ENCODE data around the gene LAMA5.

The LAMA5 gene

DNA sequence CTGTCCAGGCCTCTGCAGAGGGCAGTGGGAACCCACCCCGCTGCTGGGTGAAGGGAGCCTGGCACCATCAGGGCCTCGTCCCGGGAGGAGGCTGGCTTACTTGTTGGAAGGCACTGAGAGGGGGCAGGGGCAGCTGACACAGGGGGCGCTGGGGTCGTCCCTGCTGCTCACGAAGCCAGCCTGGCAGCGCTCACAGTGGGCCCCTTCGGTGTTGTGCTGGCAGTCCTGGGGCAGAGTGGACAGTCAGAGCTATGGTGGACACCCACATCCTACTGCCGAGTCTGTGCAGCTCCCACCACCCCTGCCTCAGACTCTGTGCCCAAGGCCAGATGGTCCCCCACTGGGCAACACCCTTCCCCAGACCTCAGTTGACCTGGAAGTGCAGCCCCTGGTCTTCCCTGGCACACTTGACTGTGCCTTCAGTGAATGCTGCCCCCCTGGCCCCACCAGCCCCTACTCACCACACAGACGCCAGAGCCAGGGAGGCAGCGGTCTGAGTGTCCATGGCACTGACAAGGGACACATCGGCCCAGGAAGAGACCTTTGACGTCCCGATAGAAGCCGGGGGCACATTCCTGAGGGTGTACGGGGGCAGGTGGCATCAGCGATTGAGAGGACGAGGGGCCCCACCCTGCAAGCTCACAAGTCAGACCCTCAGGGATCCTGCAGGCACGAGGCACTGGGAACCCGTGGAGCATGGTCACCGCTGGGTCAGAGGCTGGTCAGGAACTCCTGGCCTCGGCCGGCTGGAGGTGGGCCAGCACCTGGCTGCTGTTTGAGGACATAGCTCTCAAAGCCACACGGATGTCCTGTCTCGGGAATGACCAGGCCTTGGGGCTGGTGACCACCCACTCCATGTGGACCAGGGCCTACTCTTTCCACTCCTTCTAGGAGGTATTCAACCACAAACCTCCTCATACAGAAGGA lies 42.9 kb downstream of the LAMA5 start:
- DNase-seq, result no peak

DNA sequence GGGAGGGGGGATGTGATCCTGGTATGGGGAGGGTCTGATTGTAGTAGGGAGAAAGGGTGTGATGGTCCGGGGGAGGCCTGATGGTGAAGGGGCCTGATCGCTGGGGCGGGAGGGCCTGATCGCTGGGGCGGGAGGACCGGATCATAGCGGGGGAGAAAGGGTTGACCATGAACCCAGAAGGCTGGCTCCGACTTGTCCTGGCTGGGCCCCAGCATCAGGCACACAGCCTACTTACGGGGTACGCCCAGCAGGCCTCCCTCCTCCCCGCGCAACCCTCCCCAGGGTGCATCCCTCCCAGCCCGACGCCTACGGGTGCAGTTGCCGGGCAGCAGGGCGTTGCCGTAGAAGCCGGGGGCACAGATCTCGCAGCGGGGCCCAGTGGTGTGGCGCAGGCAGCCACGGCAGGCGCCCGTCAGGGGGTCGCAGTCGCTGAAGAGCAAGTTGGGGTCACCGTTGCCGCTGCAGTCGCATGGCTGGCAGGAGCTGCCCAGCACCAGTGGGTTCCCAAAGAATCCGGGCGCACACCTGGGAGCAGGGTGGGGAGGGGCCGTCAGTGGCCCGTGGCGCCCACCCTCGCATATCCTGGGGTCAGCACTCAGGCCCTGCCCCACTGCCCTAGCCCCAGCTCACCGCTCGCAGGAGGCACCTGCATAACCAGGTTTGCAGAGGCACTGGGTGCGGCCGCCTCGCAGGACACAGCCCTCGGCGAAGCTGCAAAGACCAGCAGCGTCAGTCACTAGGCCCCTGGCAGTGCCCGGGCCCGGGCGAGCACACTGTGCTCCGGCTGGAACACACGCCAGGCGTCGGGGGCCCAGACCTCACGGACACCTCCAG lies 43.7 kb downstream of the LAMA5 start:
- DNase-seq, result no peak

DNA sequence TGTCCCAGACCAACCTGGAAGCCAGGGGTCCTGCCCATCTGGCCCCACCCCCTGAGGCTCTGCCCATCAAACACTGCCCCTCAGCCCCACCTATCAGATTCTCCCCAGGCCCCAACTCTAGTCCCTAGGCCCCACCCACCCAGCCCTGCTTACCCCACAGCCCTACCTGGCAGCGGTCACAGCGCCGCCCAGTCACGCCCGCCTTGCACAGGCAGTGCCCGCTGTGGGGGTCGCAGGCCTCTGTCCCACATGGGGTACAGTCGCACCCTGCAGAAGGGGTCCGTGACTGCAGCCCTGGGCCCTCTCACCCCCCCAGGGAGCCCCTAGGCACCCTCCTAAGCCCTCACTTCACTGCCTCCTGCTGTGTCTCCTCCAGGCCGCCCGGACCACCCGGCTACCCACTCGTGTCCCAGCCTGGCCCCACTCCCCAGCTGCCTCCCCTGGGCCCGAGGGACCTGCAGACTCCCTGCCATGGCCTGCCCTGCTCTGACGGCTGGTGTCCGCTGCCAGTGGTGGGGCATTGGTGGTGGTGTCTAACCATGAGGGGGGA lies 44.5 kb downstream of the LAMA5 start:
- DNase-seq, result no peak

DNA sequence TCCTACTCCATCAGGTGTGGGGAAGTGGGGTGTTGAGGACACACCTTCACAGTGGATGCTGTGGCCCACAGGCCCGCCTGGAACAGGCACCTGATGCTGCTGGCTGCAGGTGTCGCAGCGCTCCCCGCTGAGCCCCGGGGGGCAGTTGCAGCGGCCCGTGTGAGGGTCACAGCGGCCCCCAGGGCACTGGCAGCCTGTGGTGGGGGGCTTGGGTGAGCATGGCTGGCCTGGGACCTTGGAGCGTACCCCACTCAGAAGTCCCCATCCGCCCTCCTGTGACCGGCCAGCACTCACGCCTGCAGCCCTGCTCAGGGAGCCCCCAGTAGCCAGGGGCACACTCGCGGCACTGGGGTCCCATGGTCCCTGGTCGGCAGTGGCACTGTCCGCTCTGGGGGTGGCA lies 45.1 kb downstream of the LAMA5 start:
- no peak for DNase-seq

DNA sequence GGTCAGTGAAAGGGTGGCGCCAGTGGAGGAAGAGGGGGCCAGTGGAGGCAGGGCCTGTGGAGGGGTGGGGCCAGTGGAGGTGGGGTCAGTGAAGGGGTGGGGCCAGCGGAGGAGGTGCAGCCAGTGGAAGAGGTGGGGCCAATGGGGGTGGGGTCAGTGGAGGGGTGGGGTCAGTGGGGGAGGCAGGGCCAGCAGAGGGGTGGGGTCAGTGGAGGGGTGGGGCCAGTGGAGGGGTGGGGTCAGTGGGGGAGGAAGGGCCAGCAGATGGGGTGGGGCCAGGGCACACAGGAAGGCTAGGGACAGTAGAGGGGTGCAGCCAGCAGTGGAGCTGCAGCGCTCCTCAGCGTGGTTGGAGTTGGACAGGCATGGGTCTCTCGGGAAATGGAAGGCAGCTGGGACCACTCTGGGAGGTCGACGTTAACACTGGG lies 45.6 kb downstream of the LAMA5 start:
- DNase-seq, result no peak

DNA sequence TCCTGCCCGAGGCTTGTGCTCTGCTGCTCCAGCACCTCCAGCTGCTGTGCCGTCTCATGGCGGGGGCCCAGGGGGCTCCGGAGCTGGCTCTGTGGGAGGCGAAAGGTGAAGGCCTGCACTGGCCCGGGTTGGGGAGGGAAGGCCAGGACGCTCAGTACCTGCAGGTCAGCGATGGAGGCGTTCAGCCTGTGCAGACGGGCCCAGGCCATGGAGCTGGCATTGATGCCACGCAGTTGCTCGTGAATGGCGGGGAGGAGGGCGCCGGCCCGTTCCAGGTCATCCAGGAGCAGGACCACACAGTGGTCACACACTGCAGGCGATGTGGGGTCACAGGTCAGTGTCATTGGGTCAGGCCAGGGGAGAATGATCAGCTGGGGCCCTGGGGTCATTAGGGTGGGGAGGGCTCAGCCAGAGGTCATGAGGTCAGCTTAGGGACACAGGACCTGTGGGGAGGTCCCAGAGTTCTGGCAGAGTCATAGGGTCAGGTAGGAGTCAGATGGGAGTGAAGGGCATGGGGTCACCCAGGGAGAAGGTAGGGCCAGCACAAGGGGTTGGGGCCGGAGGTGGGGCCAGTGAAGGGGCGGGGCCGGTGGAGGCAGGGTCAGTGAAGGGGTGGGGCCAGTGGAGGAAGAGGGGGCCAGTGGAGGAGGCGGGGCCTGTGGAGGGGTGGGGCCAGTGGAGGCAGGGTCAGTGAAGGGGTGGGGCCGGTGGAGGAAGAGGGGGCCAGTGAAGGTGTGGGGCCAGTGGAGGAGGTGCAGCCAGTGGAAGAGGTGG lies 46.3 kb downstream of the LAMA5 start:
- DNase-seq, result no peak

DNA sequence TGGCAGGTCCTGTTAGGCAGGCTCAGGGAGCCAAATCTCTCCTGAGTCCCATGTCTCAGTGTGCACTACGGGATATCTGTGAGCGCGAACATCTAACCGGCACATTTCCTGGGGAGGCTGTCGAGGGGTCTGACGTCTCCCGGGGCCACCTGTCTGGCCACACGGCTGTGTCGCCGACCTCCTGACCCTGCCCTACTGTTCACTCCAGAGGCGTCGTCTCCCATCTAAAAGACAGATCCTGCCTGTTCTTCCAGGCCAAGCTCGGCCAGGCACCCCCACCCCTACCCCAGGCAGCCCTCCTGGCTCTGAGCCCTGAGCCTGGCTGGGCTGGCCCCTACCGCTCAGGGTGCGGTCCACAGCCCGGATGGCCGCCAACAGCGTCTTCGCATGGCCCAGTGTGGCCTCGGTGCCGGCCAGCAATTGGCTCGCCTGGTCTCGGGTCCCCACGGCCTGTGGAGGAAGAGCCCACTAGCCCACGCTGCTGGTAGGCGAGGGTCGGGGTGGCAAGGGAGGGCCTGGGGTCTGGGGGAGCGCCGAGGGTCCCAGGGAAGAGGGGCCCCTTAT lies 47.7 kb downstream of the LAMA5 start:
- no peak for DNase-seq

DNA sequence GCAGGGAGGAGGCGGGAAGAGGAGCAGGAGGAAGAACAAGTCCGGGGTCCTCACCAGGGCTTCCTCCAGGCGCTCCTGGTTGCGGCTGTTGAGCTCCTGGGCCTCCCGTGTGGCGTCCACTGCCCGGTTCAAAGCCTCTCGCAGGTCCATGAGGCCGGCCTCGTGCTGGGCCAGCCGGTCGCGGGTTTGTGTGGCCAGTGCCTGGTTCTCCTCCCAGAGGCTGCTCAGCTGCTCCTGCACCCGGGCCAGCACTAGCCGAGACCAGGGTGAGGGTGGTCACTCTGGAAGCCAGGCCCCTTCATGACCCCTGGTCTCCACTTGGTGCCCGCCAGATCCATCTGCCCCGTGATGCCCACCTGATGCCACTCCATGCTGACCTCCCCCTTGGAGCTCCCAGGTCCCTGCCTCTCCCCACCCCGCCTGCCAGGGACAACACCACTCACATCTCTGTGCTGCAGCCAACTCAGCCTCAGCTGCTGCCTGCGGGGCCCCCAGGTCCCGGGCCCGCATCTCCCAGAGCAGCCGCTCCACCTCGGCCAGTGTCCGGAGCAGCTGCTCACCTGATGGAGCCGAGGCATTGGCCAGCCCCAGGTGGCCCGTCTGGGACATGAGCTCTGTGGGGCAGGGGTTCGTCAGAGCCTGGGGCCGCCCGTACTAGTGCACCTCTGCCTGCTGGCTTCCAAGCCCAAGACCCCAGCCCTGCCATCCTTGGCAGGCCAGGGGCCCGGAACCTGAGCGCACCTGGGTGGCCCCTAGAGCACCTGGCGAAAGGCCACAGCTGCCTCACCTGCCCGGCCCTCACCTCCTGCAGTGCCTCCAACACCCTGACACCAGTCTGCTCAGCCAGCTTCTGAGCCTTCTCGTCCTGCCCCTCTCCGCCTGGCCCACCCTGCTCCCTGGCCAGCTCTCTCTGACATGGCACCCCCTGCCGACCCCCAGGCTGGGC lies 48.4 kb downstream of the LAMA5 start:
- DNase-seq, result no peak

DNA sequence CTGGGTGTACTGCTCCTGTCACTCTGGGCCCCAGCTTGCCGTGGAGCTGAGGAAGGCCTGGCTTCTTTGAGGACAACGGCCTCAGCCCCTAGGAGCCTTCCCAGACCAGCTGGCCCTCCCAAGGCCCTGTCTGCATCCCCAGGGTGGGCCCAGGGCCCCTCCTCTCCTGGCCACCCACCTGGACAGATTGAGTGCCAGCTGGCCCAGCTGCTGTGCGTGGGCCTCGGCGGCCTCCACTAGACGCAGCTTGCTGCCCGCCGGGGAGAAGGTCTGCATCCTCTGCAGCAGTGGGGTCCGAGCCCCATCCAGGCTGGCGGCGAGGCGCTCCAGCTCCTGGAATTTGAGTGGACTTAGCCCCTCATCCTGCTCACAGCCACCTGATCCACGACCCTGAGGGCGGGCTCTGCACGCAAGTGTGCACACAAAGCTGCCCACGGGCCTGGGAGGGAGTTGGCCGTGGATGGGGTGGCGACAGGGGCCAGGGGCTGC lies 49.9 kb downstream of the LAMA5 start:
- no peak for DNase-seq

DNA sequence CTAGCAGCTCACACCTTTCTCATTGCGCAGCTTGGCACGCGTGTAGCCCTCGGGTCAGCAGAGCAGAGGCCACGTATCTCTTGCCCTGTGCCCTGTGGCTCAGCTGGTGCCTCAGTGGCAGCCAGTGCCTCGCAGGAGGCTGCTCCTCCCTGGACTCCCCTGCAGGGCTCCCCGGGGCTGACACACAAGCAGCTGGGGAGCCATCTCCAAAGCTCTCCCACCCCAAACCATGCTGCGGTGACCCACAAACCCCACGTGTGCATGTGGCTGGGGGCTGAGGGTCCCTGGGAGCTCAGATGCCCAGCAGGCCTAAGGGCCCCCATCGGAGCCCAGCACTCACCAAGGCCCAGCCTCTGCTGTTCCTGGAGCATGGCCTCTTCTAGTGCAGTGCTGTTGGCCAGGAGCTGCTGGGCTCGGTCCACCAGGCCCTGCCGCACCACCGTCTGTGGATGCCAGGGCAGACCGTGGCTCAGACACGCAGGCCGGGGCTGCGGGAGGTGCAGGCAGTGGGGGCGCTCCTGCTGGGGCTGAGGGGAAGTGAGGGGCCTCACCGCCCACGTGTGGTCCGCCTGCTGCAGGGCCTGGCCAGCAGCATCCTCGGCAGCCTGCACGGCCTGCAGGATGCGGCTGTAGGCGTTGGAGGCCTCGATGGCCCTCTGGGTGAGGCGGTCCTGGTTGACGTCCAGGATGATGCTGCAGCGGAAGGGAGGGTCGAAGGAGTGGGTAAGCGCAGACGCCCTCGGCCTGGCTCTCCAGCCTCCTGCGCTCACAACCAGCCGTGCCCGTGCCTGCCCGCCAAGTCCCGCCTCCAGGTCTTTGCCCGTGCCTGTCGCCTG lies 50.6 kb downstream of the LAMA5 start:
- no peak for DNase-seq

DNA sequence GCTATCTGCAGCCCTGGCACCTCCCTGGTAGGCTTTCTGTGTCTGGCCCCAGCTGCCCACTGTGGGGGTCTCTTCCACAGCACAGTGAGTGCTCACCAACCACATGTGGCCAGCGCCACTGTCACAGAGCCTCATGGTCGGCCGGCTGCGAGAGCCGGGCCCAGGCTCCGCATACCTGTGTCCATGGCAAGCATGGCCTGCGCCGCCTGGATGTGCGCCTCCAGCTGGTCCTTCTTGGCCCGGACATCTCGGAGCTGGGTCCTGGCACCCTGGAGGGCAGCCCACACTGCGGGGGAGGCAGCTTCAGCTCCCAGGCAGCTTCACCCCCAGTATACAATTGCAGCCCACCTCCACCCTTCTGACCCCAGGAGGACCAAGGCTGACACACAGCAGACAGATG lies 51.3 kb downstream of the LAMA5 start:
- no peak for DNase-seq

DNA sequence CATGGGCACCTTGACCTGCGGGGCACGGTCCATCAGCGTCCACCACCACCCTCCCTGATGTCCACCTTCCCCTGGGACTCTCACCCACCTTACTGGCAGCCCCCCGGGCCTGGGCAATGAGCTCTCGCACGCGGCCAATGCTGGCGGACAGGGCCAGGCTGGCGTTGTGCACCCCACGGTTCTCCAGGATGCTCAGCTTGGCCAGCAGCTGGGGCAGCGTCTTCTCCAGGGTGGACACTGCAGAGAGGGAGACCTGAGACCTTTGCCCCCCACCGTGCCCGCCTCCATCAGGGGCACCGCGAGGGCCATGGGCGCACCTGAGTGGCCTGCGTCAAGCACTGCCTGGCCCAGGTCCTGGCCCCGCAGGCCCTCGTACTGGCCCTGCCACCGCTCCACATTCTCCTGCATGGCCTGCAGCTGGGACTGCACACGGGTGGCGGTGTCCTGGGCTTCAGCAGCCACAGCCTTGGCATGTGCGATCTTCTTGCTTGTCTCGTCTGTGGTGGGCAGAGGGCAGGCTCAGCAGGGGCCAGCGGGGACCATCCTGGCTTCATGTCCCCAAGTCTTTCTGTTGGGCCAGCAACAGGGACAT lies 52.3 kb downstream of the LAMA5 start:
- DNase-seq, result no peak

DNA sequence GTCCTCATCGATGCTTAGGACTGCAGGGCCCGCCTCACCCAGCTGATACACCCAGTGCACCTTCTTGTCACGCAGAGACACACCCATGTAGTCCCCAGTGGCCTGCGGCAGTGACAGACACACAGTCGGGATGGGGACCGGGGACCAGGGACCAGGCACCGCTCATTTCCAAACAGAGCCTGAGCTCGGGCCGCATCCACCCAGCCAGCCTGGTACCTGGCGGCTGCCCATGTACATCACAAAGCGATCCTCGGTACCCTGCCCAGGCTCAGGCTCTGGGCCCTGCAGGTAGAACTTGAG lies 52.8 kb downstream of the LAMA5 start:
- DNase-seq, result no peak

DNA sequence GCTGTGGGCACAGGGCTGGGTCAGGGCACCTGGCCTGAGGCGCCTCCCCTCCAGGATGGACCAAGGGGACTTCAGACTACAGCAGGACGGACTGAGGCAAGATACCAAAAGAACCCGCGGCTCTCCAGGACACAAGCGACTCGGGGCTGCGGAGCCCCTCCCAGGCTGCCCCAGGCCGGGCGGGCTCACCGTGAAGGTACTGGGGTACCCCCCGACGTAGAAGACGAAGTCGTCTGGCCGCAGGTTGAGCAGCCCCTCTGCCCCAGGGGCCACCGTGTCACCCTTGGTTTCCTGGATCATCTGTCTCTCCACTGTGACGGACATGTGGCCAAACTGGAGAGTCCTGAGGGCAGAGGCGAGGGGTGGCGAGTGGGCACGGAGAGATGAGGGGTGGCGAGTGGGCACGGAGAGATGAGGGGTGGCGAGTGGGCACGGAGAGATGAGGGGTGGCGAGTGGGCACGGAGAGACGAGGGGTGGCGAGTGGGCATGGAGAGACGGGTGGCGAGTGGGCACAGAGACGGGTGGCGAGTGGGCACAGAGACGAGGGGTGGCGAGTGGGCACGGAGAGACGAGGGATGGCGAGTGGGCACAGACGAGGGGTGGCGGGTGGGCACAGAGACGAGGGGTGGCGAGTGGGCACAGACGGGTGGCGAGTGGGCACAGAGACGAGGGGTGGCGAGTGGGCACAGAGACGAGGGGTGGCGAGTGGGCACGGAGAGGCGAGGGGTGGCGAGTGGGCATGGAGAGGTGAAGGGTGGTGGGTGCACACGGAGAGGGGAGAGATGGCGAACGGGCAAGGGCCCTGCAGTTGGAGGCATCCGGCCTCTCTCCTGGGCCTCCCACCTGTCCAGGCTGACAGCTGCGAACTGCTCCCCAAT lies 53.4 kb downstream of the LAMA5 start:
- DNase-seq, result no peak

DNA sequence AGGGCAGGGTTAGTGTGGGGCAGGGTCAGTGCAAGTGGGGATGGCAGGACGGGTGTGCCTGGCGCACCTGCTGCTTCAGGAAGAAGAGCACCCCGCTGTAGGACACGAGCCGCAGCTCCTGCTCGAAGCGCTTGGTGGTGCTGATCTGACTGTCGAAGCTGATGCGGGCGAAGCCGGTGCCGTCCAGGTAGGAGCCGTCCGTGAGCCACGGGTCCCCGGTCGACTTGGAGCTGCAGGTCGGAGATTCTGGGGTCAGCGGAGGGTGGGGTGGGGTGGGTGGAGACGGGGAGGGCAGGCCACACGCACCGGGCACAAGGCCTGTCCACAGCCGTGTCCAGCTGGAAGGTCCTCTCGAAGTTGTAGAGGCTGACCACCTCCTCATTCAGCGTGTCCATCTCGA lies 54.1 kb downstream of the LAMA5 start:
- no peak for DNase-seq

DNA sequence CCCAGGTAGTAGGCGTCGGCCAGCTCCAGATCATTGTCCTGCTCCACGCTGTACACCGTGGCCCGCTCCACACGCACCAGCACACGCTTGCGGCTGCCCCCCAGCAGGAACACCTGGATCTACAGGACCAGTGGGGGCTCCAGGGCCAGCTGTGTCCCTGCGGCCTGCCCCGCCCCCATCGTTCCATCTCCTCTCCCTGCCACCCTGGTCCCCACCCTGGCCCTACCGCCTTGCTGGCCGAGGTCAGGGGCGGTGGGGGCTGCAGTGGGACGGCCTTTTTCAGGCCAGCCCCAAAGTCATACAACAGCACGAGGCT lies 54.5 kb downstream of the LAMA5 start:
- no peak for DNase-seq

DNA sequence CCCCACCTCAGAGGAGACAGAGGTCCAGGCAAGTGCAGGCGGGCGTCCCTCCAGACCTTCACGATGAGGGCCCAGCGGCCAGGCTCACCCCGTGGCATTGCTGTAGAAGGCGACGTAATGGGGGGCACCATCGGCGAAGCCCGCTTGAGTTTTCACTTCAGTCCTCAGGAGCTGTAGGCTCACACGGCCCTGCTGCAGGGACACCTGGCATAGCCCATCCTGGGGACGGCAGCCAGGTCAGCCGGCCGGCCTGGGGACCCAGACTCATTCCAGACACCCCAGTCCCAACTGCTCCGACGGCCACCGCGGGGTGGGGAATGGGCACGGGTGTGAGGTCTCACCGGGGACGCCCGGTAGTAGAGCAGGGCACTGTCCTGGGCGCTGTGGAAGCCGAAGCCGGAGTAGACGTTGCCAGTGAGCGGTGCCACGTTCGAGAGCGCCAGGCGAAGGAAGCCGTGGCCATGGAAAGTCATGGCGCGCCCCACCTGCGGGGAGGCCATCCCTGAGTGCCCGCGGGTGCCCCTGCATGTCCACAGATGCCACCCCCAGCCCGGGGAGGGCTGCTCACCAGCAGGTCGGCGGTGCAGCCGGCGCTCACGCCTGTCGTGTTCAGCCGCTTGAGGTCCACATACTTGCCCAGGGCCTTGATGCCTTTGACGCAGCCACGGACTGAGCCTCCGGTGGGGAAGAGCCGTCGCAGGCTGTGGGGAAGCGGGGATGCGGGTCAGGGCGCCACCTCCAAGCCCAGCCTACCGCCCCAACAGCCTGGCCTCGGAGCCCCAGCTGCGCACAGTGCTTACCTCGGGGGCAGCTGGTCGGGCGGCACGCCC lies 55.1 kb downstream of the LAMA5 start:
- DNase-seq, result no peak

DNA sequence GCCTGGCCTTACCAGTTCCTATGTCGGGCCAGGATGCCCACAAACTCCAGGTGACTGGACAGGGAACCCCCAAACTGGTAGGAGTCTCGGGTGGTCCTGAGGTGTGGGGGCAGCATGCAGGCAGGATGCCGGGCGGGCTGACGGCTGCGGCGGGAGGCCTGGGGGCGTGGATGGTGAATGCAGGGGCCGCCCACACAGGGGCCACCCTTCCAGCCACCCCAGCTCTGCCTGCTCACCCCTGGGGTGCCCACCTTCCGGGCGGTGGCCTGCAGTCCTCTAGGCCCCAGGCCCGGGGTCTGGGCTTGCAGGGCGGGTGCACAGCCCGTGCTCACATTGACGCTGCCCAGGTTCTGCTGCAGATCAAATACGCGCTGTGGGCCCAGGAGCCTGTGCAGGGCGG lies 56.0 kb downstream of the LAMA5 start:
- DNase-seq, result no peak

All from NCI-H526 treated with DMSO at 0.1 percent for 48 hours (cell line).